Left renal cortex interstitium (tissue), 4 donors: ENCODE data around the gene IDI1. TPM values are rescaled to one million over a fixed set of nuclear protein-coding genes. Genes with fewer than 3 reads are reported as not detected.
"Not testable (repeated sequence)": the region's sequence is repeated elsewhere in the genome, so short reads cannot be mapped to it uniquely, and the experiment has no call there.

ENCODE experiments used
- DNase-seq, 4 donors: peaks; one replicate each; pipeline ENCODE4 v3.0.0-alpha.2; 2013; ENCODE audit warnings: low read depth in 4 of 4, low spot score in 2 of 4, missing footprints in 1 of 4
- polyA plus RNA-seq, 4 donors: library from polyadenylated mRNA; unstranded; fragments of 120-200 nt; gene quantifications; one replicate each; pipeline ENCODE4 v1.2.1, GENCODE V29; 2013; ENCODE audit not compliant: insufficient read length in 4 of 4

IDI1 gene
- polyA plus RNA-seq: 10 to 100 TPM; 64.4 to 72.0 (median 71.2) TPM

DNA sequence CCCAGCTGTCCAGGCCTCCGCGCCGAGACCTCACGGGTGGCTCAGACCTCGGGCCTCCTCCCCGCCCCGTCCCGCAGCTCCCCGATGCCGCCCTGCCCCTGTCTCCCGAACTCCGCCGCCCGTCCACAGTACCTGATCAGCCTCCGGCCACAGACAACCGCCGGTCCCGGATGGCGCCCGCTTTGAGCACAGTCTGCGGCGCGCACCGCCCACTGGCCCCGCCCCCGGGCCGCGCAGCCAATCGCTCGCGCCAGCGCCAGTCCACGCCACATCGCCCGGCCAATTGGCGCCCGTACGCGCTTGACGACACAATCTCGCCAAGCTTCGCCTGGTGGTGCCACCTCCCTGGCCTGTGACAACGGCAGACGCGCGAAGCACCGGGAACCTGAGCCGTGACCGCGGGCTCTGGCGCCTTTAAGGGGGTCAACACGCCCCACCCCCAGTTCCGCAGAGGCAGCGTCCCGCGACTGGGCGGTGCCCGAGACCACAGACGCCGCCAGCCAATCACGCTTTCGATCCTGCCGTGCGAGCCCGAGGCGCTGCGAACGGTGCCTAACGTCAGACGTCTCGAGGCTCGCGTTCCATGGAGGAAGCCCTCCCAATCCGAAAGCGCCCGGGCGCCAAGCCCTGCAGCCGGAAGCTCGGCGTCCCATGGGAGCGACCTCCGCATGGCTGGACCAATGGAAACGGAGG is at the start of gene IDI1:
IDI1 (minus strand) TSS at position 388 of the 693 bp plus-strand sequence; CDS start at position 272, 116 bp downstream.
- peak; percentile 93 to 96 (median 94) for DNase-seq

- no peak for DNase-seq
Measured at GRCh38 chr10:1097436-1097835, 48.5 kb upstream of the IDI1 start.

- no peak for DNase-seq
Measured at GRCh38 chr10:1096287-1096889, 47.5 kb upstream of the IDI1 start.

GRCh38 chr10:1095498-1095897 is 46.6 kb upstream of the IDI1 start:
- DNase-seq: no peak

GRCh38 chr10:1094112-1095057 is 45.5 kb upstream of the IDI1 start:
- no peak for DNase-seq

- DNase-seq: no peak
Measured at GRCh38 chr10:1093696-1094095, 44.8 kb upstream of the IDI1 start.

- no peak for DNase-seq
Measured at GRCh38 chr10:1090696-1091095, 41.8 kb upstream of the IDI1 start.

GRCh38 chr10:1089017-1089689 is 40.2 kb upstream of the IDI1 start:
- DNase-seq: no peak

GRCh38 chr10:1086787-1087186 is 37.9 kb upstream of the IDI1 start:
- DNase-seq: no peak

DNA sequence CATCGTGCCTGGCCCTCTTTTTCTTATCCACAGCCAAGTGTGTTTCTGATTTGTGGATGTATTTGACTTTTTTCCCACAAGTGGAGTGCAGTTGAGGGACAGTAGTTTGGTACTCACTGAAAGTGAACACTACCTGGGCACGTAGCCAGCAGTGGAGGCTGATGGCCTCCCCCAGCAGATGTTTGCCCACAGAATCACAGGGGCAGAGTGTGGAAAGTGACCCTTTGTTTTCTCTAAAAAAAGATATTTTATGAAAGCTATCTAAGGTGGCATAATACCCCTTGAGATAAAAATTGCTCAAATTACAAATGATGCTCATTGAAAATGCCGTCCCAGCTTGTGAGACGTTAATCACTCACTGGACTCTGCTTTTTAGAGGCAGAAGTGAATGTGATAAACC is 36.3 kb upstream of the IDI1 start:
- DNase-seq: no peak

GRCh38 chr10:1084011-1084950 is 35.4 kb upstream of the IDI1 start:
- no peak for DNase-seq

- no peak for DNase-seq
Measured at GRCh38 chr10:1083581-1083980, 34.7 kb upstream of the IDI1 start.

DNA sequence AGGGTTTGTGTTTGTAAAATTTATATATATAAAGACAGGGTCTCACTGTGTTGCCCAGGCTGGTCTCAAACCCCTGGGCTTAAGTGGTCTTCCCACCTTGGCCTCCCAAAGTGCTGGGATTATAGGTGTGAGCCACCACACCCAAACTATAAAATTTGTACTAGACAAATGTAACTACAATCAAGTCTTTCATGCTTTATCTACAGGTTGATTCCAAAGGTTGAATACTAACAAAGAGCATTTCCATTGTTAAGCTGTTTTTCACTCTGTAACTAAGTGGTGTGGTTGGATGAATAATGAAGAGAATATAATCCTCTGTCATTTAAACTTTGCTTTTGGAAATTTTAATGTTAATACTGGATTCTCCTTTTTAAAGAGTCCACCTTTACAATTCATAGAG is 29.7 kb upstream of the IDI1 start:
- DNase-seq: no peak

DNA sequence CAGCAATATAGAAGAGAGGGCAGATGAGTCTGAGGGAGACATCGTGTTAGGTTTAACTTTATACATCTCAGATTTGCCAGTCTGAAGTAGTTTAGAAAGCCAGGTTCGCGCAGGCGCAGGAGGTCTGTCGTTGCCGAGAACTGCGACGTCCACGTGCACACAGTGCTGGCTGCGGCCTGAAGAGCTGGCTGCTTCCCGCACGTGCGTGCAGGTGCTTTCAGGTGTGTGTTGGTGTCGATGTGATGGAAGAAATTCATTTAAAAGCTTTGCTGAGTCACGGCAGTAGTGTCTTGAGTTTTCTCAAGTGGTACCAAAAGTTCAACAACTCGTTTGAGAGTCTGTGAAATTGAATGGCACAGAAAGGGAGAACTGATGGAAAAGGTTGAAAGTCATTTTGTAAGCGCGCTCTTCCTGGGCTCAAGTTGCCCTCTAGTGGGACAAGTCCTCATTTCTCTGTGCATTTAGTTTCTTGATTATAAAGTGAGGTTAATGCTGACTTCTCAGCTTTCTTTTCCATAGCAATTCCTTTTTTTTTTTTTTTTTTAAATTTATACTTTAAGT is 25.9 kb upstream of the IDI1 start:
- DNase-seq: no peak

DNA sequence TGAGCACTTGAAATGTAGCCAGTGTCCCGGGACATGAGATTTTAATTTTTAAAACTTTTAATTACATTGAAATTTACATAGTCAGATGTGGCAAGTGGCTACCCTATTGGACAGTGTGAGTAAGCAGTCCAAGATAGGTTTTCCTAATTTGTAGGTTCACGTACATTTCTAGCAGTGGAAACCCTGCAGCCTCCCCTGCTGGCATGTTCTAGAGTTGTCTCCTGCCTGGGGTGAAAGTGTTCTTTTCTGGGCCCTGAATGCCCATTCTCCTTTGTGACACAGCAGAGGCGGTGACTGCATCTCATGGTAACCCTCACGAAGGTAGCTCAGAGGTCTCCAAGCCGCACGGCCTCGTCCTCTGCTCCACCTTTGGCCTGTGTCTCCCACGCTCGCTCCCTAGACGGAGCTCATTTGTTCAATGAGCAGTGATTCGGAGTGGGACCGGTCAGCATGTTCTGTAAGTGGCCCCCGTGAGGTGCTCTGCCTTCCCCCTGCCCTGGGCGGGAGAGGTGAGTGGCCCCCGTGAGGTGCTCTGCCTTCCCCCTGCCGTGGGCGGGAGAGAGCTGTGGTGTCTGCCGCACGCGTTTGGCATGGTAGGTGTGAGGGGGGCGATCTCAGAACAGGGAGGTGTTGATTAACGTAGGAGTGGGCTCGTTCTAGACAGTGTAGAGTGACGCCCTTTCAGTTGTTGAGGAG is 25.3 kb upstream of the IDI1 start:
- no peak for DNase-seq

DNA sequence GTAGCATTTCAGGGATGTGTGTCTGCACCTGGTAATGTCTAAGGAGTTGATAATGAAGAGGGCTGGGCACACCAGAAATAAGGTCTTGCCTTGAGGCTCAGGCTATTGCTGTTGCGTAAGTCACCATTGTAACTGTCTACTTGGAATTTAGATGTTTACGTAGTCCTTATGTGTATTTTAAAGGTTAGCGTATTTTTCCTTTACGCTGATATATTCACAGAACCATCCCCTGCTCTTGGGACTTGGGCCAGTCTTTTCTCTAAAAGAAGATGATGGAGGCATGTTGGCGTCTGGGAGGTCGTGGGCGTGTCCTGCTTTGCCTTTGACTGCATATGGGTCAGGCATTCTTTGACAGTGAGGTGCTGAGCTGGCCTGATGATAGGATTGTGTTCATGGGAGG is 22.0 kb upstream of the IDI1 start:
- DNase-seq: no peak

DNA sequence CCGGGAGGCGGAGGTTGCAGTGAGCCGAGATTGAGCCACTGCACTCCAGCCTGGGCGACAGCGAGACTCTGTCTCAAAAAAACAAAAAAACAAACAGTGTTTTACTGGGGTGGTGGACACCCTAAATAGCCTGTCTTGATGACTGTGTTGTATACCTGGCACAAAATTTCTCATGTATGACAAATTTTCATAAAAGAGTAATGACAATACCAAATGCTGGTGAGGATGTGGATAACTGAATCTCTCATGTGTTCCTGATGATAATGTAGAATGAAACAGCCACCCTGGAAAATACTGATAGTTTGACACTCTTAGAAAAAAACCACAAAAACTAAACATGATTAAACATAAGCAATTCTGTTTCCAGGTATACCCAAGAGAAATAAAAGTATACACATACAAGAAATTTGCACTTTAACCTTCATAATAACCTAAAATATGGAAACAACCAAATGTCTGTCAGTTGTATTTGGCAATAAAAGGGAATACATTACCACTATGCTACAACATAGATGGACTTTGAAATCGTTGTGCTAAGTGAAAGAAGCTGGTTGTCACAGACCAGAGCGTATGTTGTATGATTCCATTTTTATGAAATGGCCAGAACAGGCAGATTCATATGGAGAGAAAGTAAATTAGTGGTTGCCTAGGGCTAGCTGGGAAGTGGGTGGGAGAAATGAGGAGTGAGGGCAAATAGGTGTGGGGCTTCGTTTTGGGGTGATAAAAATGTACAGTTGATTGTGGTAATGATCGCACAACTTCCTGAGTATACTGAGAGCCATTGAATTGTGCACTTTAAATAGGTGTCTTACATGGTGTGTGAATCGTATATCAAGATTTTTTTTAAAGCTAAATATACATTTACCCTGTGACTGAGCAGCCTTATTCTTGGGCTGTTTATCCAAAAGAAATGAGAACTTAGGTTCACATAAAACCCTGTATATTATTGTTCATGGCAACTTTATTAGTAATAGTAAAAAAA is 19.8 kb upstream of the IDI1 start:
- DNase-seq: no peak

GRCh38 chr10:1066734-1067133 is 17.8 kb upstream of the IDI1 start:
- not testable (repeated sequence) for DNase-seq
